Spleen (tissue), 11 donors: ENCODE measurements around the gene ASF1A. TPM values are rescaled to one million over a fixed set of nuclear protein-coding genes. Genes with fewer than 3 reads are reported as not detected.

Source experiments
- DNase-seq: peaks from one replicate; pipeline ENCODE4 v3.0.0-alpha.2; 2020
- H3K27ac ChIP-seq, 8 donors: fragments of 200-600 bp; sonication (generic) in 7 of 8; 1 replicate in 4 of 8; 2 replicates in 4 of 8; pipeline versions ENCODE4 v1.5.0 to v1.8.0; 2016 to 2021; ENCODE audit warnings: inconsistent platforms in 4 of 8, mild to moderate bottlenecking in 4 of 8, moderate library complexity in 1 of 8
- H3K27me3 ChIP-seq, 7 donors: fragments of 200-600 bp; sonication (generic) in 6 of 7; replicated peaks in 1 of 7; 1 replicate in 4 of 7; 2 replicates in 3 of 7; pipeline versions ENCODE4 v1.5.0 to v1.8.0; 2016 to 2021; ENCODE audit warnings: inconsistent platforms in 3 of 7, mild to moderate bottlenecking in 1 of 7
- H3K36me3 ChIP-seq, 6 donors: fragments of 200-600 bp; sonication (generic) in 5 of 6; 1 replicate in 4 of 6; 2 replicates in 2 of 6; pipeline versions ENCODE4 v1.5.0 to v1.8.0; 2016 to 2021; ENCODE audit warnings: inconsistent platforms in 2 of 6
- H3K4me1 ChIP-seq, 6 donors: fragments of 200-600 bp; sonication (generic) in 5 of 6; 1 replicate in 3 of 6; 2 replicates in 3 of 6; pipeline versions ENCODE4 v1.5.0 to v1.8.0; 2016 to 2021; ENCODE audit warnings: inconsistent platforms in 3 of 6
- H3K4me3 ChIP-seq, 8 donors: fragments of 200-600 bp; sonication (generic) in 7 of 8; 1 replicate in 4 of 8; 2 replicates in 4 of 8; pipeline versions ENCODE4 v1.5.0 to v1.8.0; 2016 to 2021; ENCODE audit warnings: inconsistent platforms in 4 of 8, mild to moderate bottlenecking in 4 of 8, moderate library complexity in 2 of 8
- H3K9me3 ChIP-seq, 8 donors: fragments of 200-600 bp; sonication (generic) in 7 of 8; 1 replicate in 4 of 8; 2 replicates in 4 of 8; pipeline versions ENCODE4 v1.5.0 to v1.8.0; 2016 to 2021; ENCODE audit warnings: inconsistent platforms in 4 of 8
- CTCF ChIP-seq, 11 experiments: fragments of 200-600 bp in 7 of 11; fragments of 450-650 bp in 4 of 11; sonication (generic) in 4 of 11; IDR thresholded peaks in 8 of 11; conservative IDR thresholded peaks in 3 of 11; 1 replicate in 7 of 11; 2 replicates in 4 of 11; pipeline versions ENCODE4 v1.4.0 to v1.8.0; 2016 to 2021; ENCODE audit warnings: antibody characterized with exemption in 11 of 11, inconsistent platforms in 4 of 11, mild to moderate bottlenecking in 1 of 11
- POLR2A ChIP-seq, 3 donors: fragments of 450-650 bp; IDR thresholded peaks; one replicate each; pipeline ENCODE4 v1.5.1; 2017; ENCODE audit warnings: antibody characterized with exemption in 3 of 3, mild to moderate bottlenecking in 1 of 3
- POLR2AphosphoS5 ChIP-seq, 3 donors: sonication (generic); formaldehyde crosslinking; IDR thresholded peaks; one replicate each; pipeline ENCODE4 v1.5.1; 2017; ENCODE audit warnings: antibody characterized with exemption in 3 of 3
- WGBS, 5 donors: extraction: QIAGEN DNeasy Blood & Tissue Kit in 3 of 5; methylation state at CpG; one replicate each; pipeline versions ENCODE4 v1.1.5 to v1.1.7; 2013 to 2018; 5-methylcytosine and 5-hydroxymethylcytosine counted together
- intact Hi-C: fragments of 100-400 bp; cut with DNase I; formaldehyde crosslinking; loops from one replicate; pipeline ENCODE4 v1.15.0; 2023; ENCODE audit warnings: low total_unique reads
- polyA plus RNA-seq, 3 donors: library from polyadenylated mRNA; stranded (reverse); fragments of 200-250 nt; gene quantifications; one replicate each; pipeline ENCODE4 v1.2.1, GENCODE V29; 2013
- total RNA-seq, 7 donors: library from RNA; depleted of rRNA in 3 of 7; stranded (reverse); fragments of >200 nt in 3 of 7; fragmentation: NEBNext Ultra II Directional in 4 of 7; extraction: Animal tissue kit (Norgen Biotek cat#: 25700) in 4 of 7; gene quantifications; one replicate each; pipeline versions ENCODE4 v1.1.0 to v1.2.1, GENCODE V29; 2016 to 2021
- donor health status: healthy with polysubstance abuse.
- donor health status: DM: no; HTN: no; CAD: no; lungs with moderate emphysema.
- donor health status: DM: no; HTN: no; CAD: no.
- donor health status: Bipolar disorder and iron deficiency.
- donor health status: healthy.
- donor health status: DM: no; HTN: no; CAD: no.
- donor health status: DM: yes; HTN: yes; CAD: no.

The ASF1A gene
- total and polyA plus RNA-seq, 10 donors: 16.3 to 27.2 (median 17.2) TPM

DNA sequence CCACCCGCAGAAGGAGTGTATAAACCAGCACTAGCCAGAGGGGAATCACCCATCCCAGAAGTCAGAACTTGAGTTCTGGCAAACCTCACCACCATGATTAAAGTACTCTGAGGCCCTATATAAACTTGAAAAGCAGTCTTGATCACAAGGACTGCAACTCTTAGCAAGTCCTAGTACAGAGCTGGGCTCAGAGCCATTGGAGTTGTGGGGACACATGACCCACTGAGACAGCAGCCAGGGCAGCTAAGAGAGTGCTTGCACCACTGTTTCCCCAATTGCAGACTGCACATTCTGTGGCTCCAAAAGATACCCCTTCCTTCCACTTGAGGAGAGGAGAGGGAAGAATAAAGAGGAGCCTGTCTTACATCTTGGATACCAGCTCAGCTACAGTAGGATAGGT, 45.7 kb downstream of the ASF1A start:
- intact Hi-C loops: no loop called here
- DNase-seq: no peak
- Histone ChIP-seq H3K27ac (no peak overlapping the region), H3K4me3 (no peak overlapping the region), H3K36me3 (peaks cover 0 to 7% (median 0%) of the 10 kb centered on the region in 6 donors), H3K9me3 (peaks cover 0 to 39% (median 6%) of the 10 kb centered on the region in 8 donors), H3K27me3 (no peaks in the 10 kb centered on the region), H3K4me1 (peaks cover 7 to 15% (median 10%) of the 10 kb centered on the region in 6 donors)
- 95 to 100% (median 100%) methylated on average over 1 of the region's 1 CpG for WGBS, 5 donors
- TF ChIP-seq POLR2AphosphoS5 (IDR thresholded peaks at IDR 0.05): no peak
- TF ChIP-seq CTCF (IDR thresholded peaks at IDR 0.05 in 8 of 11, conservative IDR thresholded peaks at IDR 0.05 in 3 of 11): no peak
- no peak for TF ChIP-seq POLR2A (IDR thresholded peaks at IDR 0.05)

DNA sequence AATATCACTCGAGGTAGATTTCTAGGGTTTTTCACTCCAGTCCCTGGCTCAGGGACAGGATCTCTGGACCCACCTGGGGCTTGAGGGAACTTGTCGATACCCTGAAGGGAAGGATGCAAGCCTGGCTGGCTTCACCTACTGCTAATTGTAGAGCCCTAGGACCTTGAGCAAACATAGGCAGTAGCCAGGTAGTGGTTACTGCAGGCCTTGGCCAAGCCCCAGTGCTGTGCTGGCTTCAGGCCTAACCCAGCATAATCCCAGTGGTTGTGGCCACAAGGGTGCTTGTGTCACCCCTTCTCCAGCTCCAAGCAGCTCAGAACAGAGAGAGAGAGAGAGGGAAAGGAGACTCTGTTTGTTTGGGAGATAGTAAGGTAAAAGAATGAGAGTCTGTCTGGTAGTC, 46.8 kb downstream of the ASF1A start:
- peaks cover 0 to 7% (median 0%) of the 10 kb centered on the region in 6 donors for H3K36me3 ChIP-seq
- 81 to 98% (median 85%) methylated on average over 2 of the region's 2 CpGs for WGBS, 5 donors
- no peak for DNase-seq

DNA sequence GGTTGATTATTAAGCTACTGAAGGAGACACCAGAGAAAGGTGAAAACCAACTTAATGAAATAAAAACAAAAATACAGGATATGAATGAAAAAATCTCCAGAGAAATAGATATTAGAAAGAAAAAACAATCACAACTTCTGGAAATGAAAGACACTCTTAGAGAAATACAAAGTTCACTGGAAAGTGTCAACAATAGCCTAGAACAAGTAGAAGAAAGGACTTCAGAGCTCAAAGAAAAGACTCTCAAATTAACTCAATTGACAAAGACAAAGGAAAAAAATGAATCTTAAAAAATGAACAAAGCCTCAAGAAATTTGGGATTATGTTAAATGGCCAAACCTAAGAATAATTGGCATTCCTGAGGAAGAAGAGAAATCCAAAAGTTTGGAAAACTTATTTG, 51.3 kb downstream of the ASF1A start:
- H3K4me3 ChIP-seq: no peak overlapping the region
- intact Hi-C loops: no loop called here
- no peaks in the 10 kb centered on the region for H3K4me1 ChIP-seq
- no peak for DNase-seq
- H3K27ac ChIP-seq: no peak overlapping the region
- TF ChIP-seq CTCF (IDR thresholded peaks at IDR 0.05 in 8 of 11, conservative IDR thresholded peaks at IDR 0.05 in 3 of 11): no peak
- no peak for TF ChIP-seq POLR2AphosphoS5 (IDR thresholded peaks at IDR 0.05)
- no peak for TF ChIP-seq POLR2A (IDR thresholded peaks at IDR 0.05)
- no peaks in the 10 kb centered on the region for H3K27me3 ChIP-seq
- no peaks in the 10 kb centered on the region for H3K36me3 ChIP-seq
- H3K9me3 ChIP-seq: peaks cover 0 to 88% (median 32%) of the 10 kb centered on the region in 8 donors

More for the DNA sequence above, 46.8 kb downstream of the ASF1A start:
- no peaks in the 10 kb centered on the region for H3K27me3 ChIP-seq
- intact Hi-C loops: no loop called here
- TF ChIP-seq POLR2AphosphoS5 (IDR thresholded peaks at IDR 0.05) (no peak), POLR2A (IDR thresholded peaks at IDR 0.05) (no peak)
- H3K4me3 ChIP-seq: no peak overlapping the region
- H3K9me3 ChIP-seq: peaks cover 0 to 50% (median 17%) of the 10 kb centered on the region in 8 donors
- no peak overlapping the region for H3K27ac ChIP-seq
- H3K4me1 ChIP-seq: peaks cover 1 to 8% (median 4%) of the 10 kb centered on the region in 6 donors

DNA sequence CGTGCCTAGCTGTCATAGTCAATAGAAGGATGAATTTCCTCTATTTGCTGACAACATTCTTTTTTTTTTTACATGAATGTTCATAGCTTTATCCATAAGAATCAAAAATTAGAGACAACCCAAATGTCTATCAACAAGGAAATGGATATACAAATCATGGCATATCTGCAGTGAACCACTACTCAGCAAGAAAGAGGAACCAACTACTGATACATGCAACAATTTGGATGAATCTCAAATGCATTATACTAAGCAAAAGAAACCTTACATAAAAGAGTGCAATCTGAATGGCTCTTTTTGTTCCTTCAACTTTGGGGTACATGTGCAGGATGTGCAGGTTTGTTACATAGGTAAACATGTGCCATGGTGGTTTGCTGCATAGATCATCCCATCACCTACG, 58.7 kb downstream of the ASF1A start:
- 94 to 100% (median 96%) methylated on average over 2 of the region's 2 CpGs for WGBS, 5 donors
- no peaks in the 10 kb centered on the region for H3K4me1 ChIP-seq
- intact Hi-C loops: no loop called here
- H3K4me3 ChIP-seq: no peak overlapping the region
- peaks cover 0 to 37% (median 6%) of the 10 kb centered on the region in 8 donors for H3K9me3 ChIP-seq
- TF ChIP-seq POLR2AphosphoS5 (IDR thresholded peaks at IDR 0.05) (no peak), POLR2A (IDR thresholded peaks at IDR 0.05) (no peak), CTCF (IDR thresholded peaks at IDR 0.05 in 8 of 11, conservative IDR thresholded peaks at IDR 0.05 in 3 of 11) (no peak)
- no peaks in the 10 kb centered on the region for H3K36me3 ChIP-seq
- DNase-seq: no peak
- H3K27me3 ChIP-seq: no peaks in the 10 kb centered on the region
- no peak overlapping the region for H3K27ac ChIP-seq

DNA sequence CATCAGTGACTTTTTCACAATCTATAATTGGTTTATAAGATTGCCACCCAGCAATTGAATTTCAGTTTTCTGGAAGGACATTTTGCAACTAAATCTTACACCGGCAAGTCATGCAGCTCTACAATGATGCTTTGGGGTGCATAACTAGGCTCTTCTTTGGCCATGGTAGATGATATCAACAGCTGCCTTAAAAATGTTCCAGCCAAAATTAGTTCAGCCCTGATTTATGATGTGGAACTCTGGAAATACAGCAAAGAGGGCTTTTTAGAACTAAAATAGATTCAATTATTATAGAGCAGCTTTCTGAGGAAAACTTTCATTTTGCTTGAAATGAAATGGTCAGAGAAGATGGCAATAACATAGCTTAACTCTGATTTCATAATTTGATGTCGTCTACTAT, 59.4 kb downstream of the ASF1A start:
- H3K4me3 ChIP-seq: no peak overlapping the region
- H3K36me3 ChIP-seq: no peaks in the 10 kb centered on the region
- H3K9me3 ChIP-seq: peaks cover 0 to 30% (median under 1%) of the 10 kb centered on the region in 8 donors
- intact Hi-C loops: no loop called here
- no peak overlapping the region for H3K27ac ChIP-seq
- 62 to 95% (median 88%) methylated on average over 2 of the region's 2 CpGs for WGBS, 5 donors
- no peaks in the 10 kb centered on the region for H3K4me1 ChIP-seq
- no peaks in the 10 kb centered on the region for H3K27me3 ChIP-seq
- no peak for DNase-seq
- TF ChIP-seq POLR2AphosphoS5 (IDR thresholded peaks at IDR 0.05) (no peak), CTCF (IDR thresholded peaks at IDR 0.05 in 8 of 11, conservative IDR thresholded peaks at IDR 0.05 in 3 of 11) (no peak), POLR2A (IDR thresholded peaks at IDR 0.05) (no peak)
